Stimulated activated CD8-positive, alpha-beta memory T cell treated with anti-CD3 and anti-CD28 coated beads, Interleukin-7, amount 100 ng/mL, for 1 hour (primary cell): ENCODE measurements around the gene TIAM2.
"Not testable (repeated sequence)": the region's sequence is repeated elsewhere in the genome, so short reads cannot be mapped to it uniquely, and the experiment has no call there.

Experiments
- DNase-seq, 2 donors: peaks; one replicate each; pipeline ENCODE4 v3.0.0-alpha.2; 2020; ENCODE audit warnings: low read depth in 2 of 2

TIAM2 gene

DNA sequence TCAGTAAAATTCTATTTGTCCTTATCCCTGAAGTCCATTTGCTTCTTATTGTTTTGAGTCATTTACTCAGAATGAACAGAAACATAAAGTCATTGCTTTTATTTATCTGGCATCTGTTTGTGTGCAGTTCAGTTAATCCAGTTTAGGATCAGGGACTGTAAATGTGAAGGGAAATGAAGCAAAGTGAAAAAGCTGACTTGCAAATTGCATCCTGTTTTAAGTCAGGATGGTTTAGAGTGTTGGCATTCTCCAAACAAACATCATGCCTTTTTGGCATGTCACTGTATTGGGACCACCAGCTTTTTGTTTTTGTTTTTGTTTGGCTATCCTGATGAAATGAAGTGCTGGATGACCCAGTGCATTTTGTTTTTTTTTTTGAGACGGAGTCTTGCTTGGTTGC lies 168.5 kb downstream of the TIAM2 start:
- DNase-seq: no peak

DNA sequence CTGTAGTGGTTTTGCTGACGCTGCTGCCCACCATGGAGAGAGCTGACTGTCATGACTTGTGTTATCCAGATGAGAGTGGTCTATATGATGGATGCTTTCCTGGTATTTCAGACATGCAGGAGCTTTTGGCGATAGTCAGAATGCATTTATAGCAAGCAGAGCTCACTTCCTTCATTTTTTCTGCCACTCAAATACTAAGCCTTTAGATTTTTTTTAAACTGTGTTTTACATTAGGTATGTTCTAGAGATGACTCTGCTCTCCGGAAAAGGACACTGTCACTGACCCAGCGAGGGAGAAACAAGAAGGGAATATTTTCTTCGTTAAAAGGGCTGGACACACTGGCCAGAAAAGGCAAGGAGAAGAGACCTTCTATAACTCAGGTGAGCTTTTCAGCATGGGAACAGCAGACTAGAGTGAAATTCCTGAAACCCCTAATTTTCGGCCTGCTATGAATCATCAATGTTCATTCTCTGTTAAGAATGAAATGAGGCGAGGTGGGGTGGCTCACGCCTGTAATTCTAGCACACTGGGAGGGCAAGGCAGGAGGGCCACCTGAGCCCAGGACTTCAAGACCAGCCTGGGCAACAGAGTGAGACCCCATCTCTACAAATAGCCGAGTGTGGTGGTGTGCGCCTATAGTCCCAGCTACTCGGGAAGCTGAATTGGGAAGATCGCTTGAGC lies 170.1 kb downstream of the TIAM2 start:
- DNase-seq: no peak

DNA sequence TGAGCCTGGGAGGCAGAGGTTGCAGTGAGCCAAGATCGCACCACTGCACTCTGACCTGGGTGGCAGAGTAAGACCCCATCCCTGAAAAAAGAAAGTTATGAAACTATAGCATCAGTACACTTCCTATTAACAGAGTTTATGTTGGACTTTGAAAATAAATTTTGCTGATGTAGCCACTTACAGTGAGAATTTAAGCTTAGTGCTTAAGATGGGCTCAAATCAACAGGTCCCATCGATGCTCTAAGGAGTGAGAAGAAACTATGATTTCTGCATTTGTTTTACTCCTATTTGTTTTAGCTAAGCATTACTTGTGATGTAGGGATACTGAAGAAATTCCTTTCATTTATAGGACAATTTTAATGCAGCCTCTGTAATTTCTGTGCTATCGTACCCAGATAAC lies 175.4 kb downstream of the TIAM2 start:
- DNase-seq: no peak

DNA sequence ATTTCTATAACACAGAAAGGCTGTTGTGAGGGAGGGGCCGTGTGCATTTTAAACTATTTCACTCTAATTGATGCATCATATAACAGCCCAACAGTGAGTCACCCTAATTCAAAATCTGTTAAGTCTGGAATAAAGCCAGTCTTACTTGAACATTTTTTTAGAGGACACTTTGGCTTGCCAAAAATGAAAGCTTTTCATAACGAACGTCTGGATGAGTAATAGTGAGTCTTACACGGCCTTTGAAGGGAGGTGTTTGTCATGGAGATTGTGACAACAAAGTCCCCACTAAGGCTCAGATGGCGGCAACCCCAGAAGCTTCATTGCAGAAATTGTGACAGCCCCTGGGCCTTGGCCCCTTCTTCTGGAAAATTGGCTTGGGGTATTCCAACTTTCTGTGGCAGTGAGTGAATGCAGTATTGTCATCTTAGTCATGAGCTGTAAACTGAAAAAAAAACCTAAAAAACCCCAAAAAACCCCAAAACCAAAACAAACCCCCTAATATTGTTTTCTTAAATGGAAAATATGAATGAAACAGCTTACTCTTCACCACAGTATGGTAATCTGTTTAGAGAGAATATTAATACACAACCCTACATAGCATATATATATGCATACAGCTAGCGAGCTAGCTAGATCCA lies 176.1 kb downstream of the TIAM2 start:
- peak; percentile 11 to 45 for DNase-seq

GRCh38 chr6:155171747-155172449 lies 176.8 kb downstream of the TIAM2 start:
- DNase-seq: no peak

DNA sequence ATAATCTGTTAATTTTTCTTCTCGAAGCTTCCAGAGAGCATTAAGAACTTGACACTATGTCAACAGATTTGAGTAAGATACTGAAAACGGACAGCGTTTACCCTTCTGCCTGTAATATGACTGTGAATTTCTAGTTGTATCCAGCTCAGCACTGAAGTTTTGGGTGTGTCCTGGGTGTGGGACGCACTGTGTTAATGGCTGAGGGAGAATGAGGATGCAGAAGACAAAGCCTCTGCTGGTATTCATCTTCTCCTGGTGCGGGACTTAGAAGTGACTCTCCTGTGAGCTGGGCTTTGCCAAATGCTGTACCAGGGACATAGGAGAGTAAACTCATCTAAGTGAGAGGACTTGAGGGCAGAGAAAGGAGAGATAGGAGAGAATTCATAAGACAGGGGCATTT lies 178.4 kb downstream of the TIAM2 start:
- no peak for DNase-seq

DNA sequence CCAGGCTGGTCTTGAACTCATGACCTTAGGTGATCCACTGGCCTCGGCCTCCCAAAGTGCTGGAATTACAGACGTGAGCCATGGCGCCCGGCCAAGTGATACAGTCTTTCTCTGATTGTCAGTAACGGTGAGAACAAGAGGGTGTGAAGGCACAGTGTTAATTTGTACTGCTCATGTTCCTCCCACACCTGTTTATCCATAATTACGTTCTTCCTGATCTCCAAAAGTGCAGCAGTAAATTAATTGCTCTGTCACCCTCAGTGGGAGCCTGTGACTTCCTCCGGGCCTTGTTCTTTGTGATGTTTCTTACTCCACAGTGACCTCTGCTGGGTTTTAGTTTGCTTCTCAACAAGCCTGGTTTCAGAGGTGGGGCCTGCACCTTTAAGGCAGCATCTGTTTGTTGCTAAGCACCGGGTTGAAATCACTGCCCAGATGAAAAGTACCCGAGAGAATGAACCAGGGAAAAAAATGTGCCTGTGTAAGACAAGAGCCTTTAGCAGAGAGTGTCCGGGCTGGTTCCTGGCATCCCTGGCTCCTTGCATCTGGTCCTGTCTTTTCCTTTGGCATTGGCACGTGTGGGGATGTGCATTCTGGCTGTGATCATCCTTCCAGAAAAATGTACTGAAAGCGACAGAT lies 179.6 kb downstream of the TIAM2 start:
- no peak for DNase-seq

DNA sequence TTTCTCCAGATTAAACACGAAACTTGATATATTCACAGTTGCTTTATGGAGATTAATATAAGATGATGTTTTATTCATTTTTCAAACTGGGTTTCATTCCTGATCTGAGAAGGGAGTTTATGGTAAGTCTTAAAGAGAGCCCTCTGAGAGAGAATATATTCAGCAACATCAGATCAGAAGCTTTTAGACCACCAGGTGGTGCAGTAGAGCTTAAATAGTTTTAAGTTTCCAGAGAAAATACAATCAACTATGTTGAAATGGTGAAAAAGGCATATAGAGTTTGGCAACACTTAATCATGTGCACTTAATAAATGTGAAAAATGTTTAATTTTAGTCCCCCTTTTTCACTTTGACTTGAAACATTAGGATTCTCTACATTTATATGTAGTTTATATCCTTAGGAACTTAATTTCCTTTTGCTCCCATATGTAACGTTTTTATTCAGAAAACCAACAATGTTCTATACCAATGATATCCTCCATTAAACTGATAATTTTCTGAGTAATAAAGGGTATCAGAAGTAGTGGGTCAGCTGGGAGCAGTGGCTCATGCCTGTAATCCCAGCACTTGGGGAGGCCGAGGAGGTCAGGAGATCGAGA lies 182.3 kb downstream of the TIAM2 start:
- DNase-seq: no peak

DNA sequence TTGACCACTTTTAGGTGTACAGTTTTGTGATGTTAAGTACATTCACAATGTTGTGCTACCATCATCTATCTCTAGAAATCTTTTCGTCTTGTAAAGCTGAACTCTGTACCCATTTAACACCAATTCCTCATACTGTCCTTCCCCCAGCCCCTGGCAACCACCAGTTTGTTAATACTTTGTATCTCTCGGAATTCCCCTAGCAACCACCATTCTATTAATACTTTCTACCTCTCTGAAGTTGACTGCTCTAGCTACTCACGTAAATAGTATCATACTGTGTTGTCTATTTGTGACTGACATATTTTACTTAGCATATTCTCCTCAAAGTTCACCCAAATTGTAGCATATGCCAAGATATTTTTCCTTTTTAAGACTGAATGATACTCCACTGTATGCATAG lies 186.4 kb downstream of the TIAM2 start:
- DNase-seq: no peak

- DNase-seq: no peak
These were observed 187.0 kb downstream of the TIAM2 start for GRCh38 chr6:155182103-155182502.

DNA sequence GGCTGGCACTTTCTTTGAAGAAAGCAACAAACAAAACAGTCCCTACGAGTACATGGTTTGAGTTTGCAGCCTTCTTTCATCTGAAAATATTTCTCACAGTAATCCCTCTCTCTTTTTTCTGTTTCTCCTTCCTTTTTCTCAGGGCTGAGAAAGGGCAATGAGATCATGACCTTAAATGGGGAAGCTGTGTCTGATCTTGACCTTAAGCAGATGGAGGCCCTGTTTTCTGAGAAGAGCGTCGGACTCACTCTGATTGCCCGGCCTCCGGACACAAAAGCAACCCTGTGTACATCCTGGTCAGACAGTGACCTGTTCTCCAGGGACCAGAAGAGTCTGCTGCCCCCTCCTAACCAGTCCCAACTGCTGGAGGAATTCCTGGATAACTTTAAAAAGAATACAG lies 188.0 kb downstream of the TIAM2 start:
- no peak for DNase-seq

- not testable (repeated sequence) for DNase-seq
These were observed 189.9 kb downstream of the TIAM2 start for GRCh38 chr6:155185041-155185440.

GRCh38 chr6:155185544-155185943 lies 190.4 kb downstream of the TIAM2 start:
- DNase-seq: no peak

GRCh38 chr6:155186052-155186658 lies 191.0 kb downstream of the TIAM2 start:
- no peak for DNase-seq

DNA sequence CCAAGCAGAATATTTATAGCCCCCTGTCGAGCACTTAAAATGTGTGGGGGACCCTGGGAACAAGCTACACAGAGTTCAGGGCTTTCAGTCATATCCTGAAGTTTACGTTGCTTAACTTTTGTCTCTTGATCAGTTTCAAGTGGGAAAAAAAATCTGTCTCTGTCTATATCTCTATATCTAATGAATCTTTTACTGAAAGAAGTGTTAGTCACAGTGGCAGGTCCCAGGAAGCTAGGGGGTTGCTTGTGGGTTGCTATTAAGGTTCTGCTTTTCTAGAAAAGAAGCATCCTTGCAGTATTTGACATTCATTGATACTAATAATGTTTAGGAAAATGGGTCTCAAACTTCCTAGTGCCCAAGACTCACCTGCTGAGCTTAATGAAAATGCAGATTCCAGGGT lies 192.0 kb downstream of the TIAM2 start:
- DNase-seq: no peak

DNA sequence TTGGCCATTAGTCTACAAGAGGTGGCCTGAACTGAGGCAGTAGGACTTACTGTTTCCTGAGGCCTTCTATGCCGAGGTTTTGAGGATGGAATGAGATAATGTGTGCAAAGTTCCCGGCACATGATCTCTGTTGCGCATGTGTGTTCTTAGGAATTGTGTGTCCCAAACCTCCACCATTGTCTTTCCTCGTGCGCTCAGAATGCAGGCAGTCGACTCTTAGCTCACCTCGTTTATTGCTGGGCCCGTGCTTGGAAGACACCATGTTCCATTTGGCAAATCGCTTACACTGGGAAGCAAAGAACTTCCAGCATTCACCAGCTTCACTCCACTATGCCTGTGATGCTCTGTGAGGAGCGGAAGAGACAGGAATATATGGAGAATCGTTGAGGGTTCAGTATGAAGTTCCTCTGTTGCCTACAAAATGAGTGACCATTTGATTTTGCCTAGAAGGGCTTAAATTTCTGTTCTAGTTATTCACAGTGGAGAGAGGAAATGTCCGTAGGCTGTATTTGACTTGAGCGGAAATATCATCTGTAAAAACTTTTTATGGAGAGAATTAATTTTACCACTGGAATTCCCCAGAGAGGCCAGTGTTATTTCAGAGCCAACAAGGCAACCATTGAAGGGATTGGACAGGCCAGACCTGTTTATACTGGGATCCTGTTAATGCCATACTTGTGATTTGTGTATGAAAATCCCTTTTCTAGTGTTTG lies 193.0 kb downstream of the TIAM2 start:
- no peak for DNase-seq

- DNase-seq: no peak
These were observed 193.8 kb downstream of the TIAM2 start for GRCh38 chr6:155188707-155189496.

DNA sequence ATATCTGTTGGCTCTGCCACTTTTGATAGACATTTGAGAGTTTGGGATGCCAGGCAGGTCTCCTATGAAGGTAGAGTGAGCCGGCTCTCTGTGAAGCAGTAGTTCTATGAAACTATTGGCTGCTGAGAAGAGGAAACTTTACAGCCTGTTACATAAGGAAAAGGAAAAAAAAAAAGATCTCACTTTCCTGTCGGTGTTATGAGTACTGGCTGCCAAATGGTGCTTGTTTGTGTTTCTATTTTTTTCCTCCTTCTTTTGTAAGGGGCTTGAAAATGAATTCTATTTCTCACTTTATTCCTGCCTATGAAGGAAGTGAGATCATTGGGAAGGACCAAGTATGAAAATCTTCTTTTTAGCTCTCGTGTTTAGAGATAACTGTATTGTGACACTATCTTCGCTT lies 195.6 kb downstream of the TIAM2 start:
- DNase-seq: no peak

GRCh38 chr6:155193526-155193925 lies 198.4 kb downstream of the TIAM2 start:
- no peak for DNase-seq

DNA sequence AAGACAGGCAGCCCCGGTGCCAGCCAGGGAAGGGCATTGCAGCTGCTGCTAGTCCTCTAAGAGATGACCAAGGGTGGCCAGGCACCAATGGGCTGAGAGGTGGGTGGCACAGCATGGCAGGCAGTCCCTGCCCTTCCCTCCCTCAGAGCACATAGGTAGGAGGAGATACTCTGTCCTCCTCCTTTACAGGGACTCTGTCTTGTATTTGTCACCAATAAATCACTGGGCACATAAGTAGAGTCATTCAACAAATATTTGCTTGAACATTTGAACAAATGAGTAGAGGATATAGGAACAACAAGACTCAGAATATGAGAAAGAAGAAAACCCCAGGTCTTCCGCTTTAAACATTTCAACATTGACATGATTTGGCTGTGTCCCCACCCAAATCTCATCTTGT lies 199.3 kb downstream of the TIAM2 start:
- DNase-seq: no peak
